ENCODE measurements around the gene FBXL20. TPM values are rescaled to one million over a fixed set of nuclear protein-coding genes. Genes with fewer than 3 reads are reported as not detected.

The FBXL20 gene
- total and polyA plus RNA-seq, 2 of the 8 experiments (the other 6 are each of a cell fraction or from before 2014, with no cell fraction given), result 5.5 to 11.0 TPM

- H3K9me3 ChIP-seq (ENCODE audit: insufficient read depth in 2 of 2, low read depth in 1 of 2, low read length in 1 of 2), result no peaks in the 10 kb centered on the region
- H4K20me1 ChIP-seq (replicated peaks in 1 of 2; ENCODE audit: control insufficient read depth in 1 of 2, insufficient read depth in 2 of 2, low read length in 2 of 2), result no peaks in the 10 kb centered on the region
- no peak for TF ChIP-seq TCF12 (IDR thresholded peaks at IDR 0.05; ENCODE audit: low read depth, low read length)
- no peak for TF ChIP-seq EZH2 (IDR thresholded peaks at IDR 0.05; ENCODE audit: low read depth, low read length, severe bottlenecking)
- TF ChIP-seq JUN (IDR thresholded peaks at IDR 0.05; ENCODE audit: low read depth, low read length), result no peak
- no peak for TF ChIP-seq GABPA (IDR thresholded peaks at IDR 0.05; ENCODE audit: borderline replicate concordance, insufficient read depth, low read length)
- no peak for TF ChIP-seq EGR1 (IDR thresholded peaks at IDR 0.05; ENCODE audit: borderline replicate concordance, low read depth, low read length)
- no peak for TF ChIP-seq YY1 (IDR thresholded peaks at IDR 0.05; ENCODE audit: low read depth, low read length)
- no peak for TF ChIP-seq SIRT6 (IDR thresholded peaks at IDR 0.05; ENCODE audit: low read length)
- no peak for TF ChIP-seq SIN3A (conservative IDR thresholded peaks at IDR 0.05 in 1 of 2, IDR thresholded peaks at IDR 0.05 in 1 of 2; ENCODE audit: low read depth in 1 of 2, low read length in 2 of 2)
- TF ChIP-seq SP1 (IDR thresholded peaks at IDR 0.05; ENCODE audit: low read depth, low read length), result no peak
- TF ChIP-seq SAP30 (IDR thresholded peaks at IDR 0.05; ENCODE audit: insufficient read depth, insufficient replicate concordance, low read length), result no peak
- no peak for TF ChIP-seq SP2 (IDR thresholded peaks at IDR 0.05; ENCODE audit: low read length)
- H3K36me3 ChIP-seq (ENCODE audit: control insufficient read depth in 2 of 4, insufficient read depth in 4 of 4, low read length in 3 of 4), result no peaks in the 10 kb centered on the region
- ChIA-PET POLR2A (ENCODE audit: partially characterized antibody) (interaction anchor here (0.9 to 3.9 kb wide), 5 partner anchors 26 to 38 kb away, joined by 3 to 20 read pairs (median 4); partner anchors contain the start of gene RPL19), CTCF (ENCODE audit: partially characterized antibody) (interaction anchor here (0.8 to 21.2 kb wide), 18 partner anchors 12 to 416 kb away, joined by 3 to 982 read pairs (median 4); partner anchors contain the start of genes ARL5C, CACNB1, PLXDC1 and RPL19)
- no peaks in the 10 kb centered on the region for H3K27me3 ChIP-seq (replicated peaks in 1 of 4; ENCODE audit: control insufficient read depth in 3 of 4, extremely low read depth in 1 of 4, insufficient read depth in 3 of 4, low read length in 3 of 4)
- H3K9ac ChIP-seq (replicated peaks in 1 of 4; ENCODE audit: extremely low read depth in 1 of 4, low read depth in 3 of 4, low read length in 3 of 4), result no peak overlapping the region
- H3K79me2 ChIP-seq (ENCODE audit: control insufficient read depth in 1 of 2, insufficient read depth in 2 of 2, low read length in 2 of 2), result no peaks in the 10 kb centered on the region
- no peak overlapping the region for H2AFZ ChIP-seq (ENCODE audit: low read length)
- H4K91ac ChIP-seq (replicated peaks; ENCODE audit: insufficient read length, low read length), result no peak overlapping the region
- no peak overlapping the region for H2BK12ac ChIP-seq (ENCODE audit: low read depth, low read length)
- H3K4me2 ChIP-seq (ENCODE audit: insufficient read depth in 1 of 2, low read depth in 2 of 2, low read length in 2 of 2), result no peak overlapping the region
- no peak overlapping the region for H3K23ac ChIP-seq (ENCODE audit: insufficient read length)
- H2BK5ac ChIP-seq (ENCODE audit: low read depth, low read length), result no peak overlapping the region
- H3K27ac ChIP-seq (ENCODE audit: low read depth, low read length), result no peak overlapping the region
- no peak overlapping the region for H3K4ac ChIP-seq (replicated peaks; ENCODE audit: insufficient read length, low read depth, low read length)
- H3K56ac ChIP-seq (replicated peaks; ENCODE audit: insufficient read length, low read depth, low read length), result no peak overlapping the region
- no peak overlapping the region for H2BK20ac ChIP-seq (ENCODE audit: low read length)
- no peak overlapping the region for H4K8ac ChIP-seq (ENCODE audit: extremely low read depth, insufficient read depth, low read length)
- no peak for FAIRE-seq
- no peak overlapping the region for H3K14ac ChIP-seq (ENCODE audit: insufficient read length)
- peaks cover 2% of the 10 kb centered on the region; the same call in 1 of the 2 replicates for H3K23me2 ChIP-seq (ENCODE audit: low read depth, low read length)
- no peak for DNase-seq (ENCODE audit: low read depth in 1 of 2, low spot score in 2 of 2)
- H3K4me3 ChIP-seq (ENCODE audit: extremely low read depth in 1 of 4, insufficient read depth in 2 of 4, low read depth in 3 of 4, low read length in 4 of 4), result no peak overlapping the region
- H2BK15ac ChIP-seq (ENCODE audit: low read length), result 0 out of 2 replicates have a peak overlapping the region, but pooled peaks have one; percentile 12
- H3K79me1 ChIP-seq (ENCODE audit: low read depth, low read length), result no peaks in the 10 kb centered on the region
- H2AK5ac ChIP-seq (ENCODE audit: low read depth, low read length), result no peak overlapping the region
- no peak overlapping the region for H3K18ac ChIP-seq (ENCODE audit: extremely low read depth, low read length)
- H3K4me1 ChIP-seq (replicated peaks in 1 of 4; ENCODE audit: control insufficient read depth in 3 of 4, insufficient read depth in 4 of 4, low read length in 3 of 4), result peaks cover 0 to 7% (median 0%) of the 10 kb centered on the region in 4 experiments; a peak in 4 of 7 replicates
- 95% methylated on average over 15 of the region's 15 CpGs; no CpG with 5 or more reads in 1 of the 2 experiments for WGBS, 2 experiments (ENCODE audit: extremely low coverage in 1 of 2, insufficient coverage in 1 of 2, insufficient read length in 1 of 2, insufficient replicate concordance in 2 of 2, low coverage in 1 of 2, low lambda C conversion rate in 2 of 2, missing lambda C conversion rate in 1 of 2)
- no peak overlapping the region for H2BK120ac ChIP-seq (replicated peaks; ENCODE audit: low read depth, low read length)
- H4K5ac ChIP-seq (ENCODE audit: insufficient read length, low read depth, low read length), result no peak overlapping the region
Measured at GRCh38 chr17:39238311-39238972, 163.0 kb downstream of the FBXL20 start.

Data from H1 (cell line).